K562 (cell line): ENCODE results near the gene LASP1NB.

Experiments used
- ATF1 ChIP-seq, 2 experiments: fragments of 450-650 bp in 1 of 2; IDR thresholded peaks; 2 replicates each; pipeline ENCODE4 v1.6.1; 2016; ENCODE audit warnings: missing compliant biosample characterization in 1 of 2, missing genetic modification characterization in 1 of 2
- CC2D1A ChIP-seq: fragments of 450-650 bp; IDR thresholded peaks from 2 replicates; pipeline ENCODE4 v1.6.1; 2017; ENCODE audit warnings: mild to moderate bottlenecking
- ETV5 ChIP-seq: sonication (generic); formaldehyde crosslinking; IDR thresholded peaks from 2 replicates; pipeline ENCODE4 v1.4.0; 2020; ENCODE audit warnings: low read depth, mild to moderate bottlenecking, missing genetic modification reagents
- GATA2 ChIP-seq: sonication (generic); formaldehyde crosslinking; IDR thresholded peaks from 2 replicates; pipeline ENCODE4 v1.4.0; 2020; ENCODE audit warnings: mild to moderate bottlenecking, missing genetic modification reagents
- HLTF ChIP-seq: fragments of 450-650 bp; IDR thresholded peaks from 2 replicates; pipeline ENCODE4 v1.6.1; 2016
- HMBOX1 ChIP-seq: sonication (generic); IDR thresholded peaks from 2 replicates; pipeline ENCODE4 v1.6.1; 2016
- KLF10 ChIP-seq: fragments of 250-450 bp; sonication (Bioruptor Pico); IDR thresholded peaks from 2 replicates; pipeline ENCODE4 v1.6.1; 2021; ENCODE audit warnings: matching md5 sums
- MEF2A ChIP-seq: IDR thresholded peaks from 2 replicates; pipeline ENCODE4 v1.6.1; 2011; ENCODE audit warnings: low read depth, mild to moderate bottlenecking, low read length, moderate library complexity; ENCODE audit not compliant: control insufficient read depth
- MIER1 ChIP-seq: fragments of 450-650 bp; IDR thresholded peaks from 2 replicates; pipeline ENCODE4 v1.6.1; 2016; ENCODE audit warnings: antibody characterized with exemption, mild to moderate bottlenecking, low read depth
- NFYB ChIP-seq: IDR thresholded peaks from 2 replicates; pipeline ENCODE4 v1.6.1; 2011; ENCODE audit warnings: mild to moderate bottlenecking, moderate library complexity; ENCODE audit not compliant: insufficient read length; ENCODE audit errors: extremely low read depth
- RBM25 ChIP-seq: fragments of 200-400 bp; formaldehyde crosslinking; IDR thresholded peaks from 2 replicates; pipeline ENCODE4 v1.6.1; 2018; ENCODE audit warnings: low read length, low read depth, moderate library complexity; ENCODE audit not compliant: severe bottlenecking
- SP2 ChIP-seq: IDR thresholded peaks from 2 replicates; pipeline ENCODE4 v1.6.1; 2011; ENCODE audit warnings: mild to moderate bottlenecking, low read depth, low read length, moderate library complexity; ENCODE audit not compliant: poor library complexity, severe bottlenecking; ENCODE audit errors: extremely low read depth
- SRSF1 ChIP-seq: fragments of 200-400 bp; formaldehyde crosslinking; IDR thresholded peaks from 2 replicates; pipeline ENCODE4 v1.6.1; 2017; ENCODE audit warnings: mild to moderate bottlenecking, low read depth, low read length, moderate library complexity
- STAT6 ChIP-seq: sonication (generic); formaldehyde crosslinking; IDR thresholded peaks from 2 replicates; pipeline ENCODE4 v1.8.1; 2023; ENCODE audit warnings: mild to moderate bottlenecking, missing genetic modification reagents
- SUPT5H ChIP-seq: fragments of 450-650 bp; IDR thresholded peaks from 2 replicates; pipeline ENCODE4 v1.6.1; 2016
- XRCC3 ChIP-seq: fragments of 450-650 bp; IDR thresholded peaks from 2 replicates; pipeline ENCODE4 v1.6.1; 2017; ENCODE audit warnings: mild to moderate bottlenecking, moderate library complexity
- ZBTB1 ChIP-seq: sonication (generic); formaldehyde crosslinking; IDR thresholded peaks from 2 replicates; pipeline ENCODE4 v1.8.1; 2023; ENCODE audit warnings: missing genetic modification reagents, low read depth, mild to moderate bottlenecking, borderline replicate concordance
- ZNF224 ChIP-seq: sonication (generic); formaldehyde crosslinking; IDR thresholded peaks from 2 replicates; pipeline ENCODE4 v1.8.0; 2022; ENCODE audit warnings: mild to moderate bottlenecking, missing genetic modification reagents
- ZNF347 ChIP-seq: fragments of 450-650 bp; formaldehyde crosslinking; IDR thresholded peaks from 2 replicates; pipeline ENCODE4 v1.4.0; 2020; ENCODE audit warnings: low read depth, mild to moderate bottlenecking, moderate library complexity
- ZNF511 ChIP-seq: sonication (generic); formaldehyde crosslinking; IDR thresholded peaks from 2 replicates; pipeline ENCODE4 v1.8.0; 2022; ENCODE audit warnings: mild to moderate bottlenecking, missing genetic modification reagents
- ZNF76 ChIP-seq: fragments of 250-450 bp; sonication (Bioruptor Pico); IDR thresholded peaks from 2 replicates; pipeline ENCODE4 v1.4.0; 2020; ENCODE audit warnings: mild to moderate bottlenecking, moderate library complexity, borderline replicate concordance

Gene LASP1NB

GRCh38 chr17:38900978-38901656, 24.3 kb upstream of the LASP1NB start (continued):
- TF ChIP-seq STAT6 (no peak), HLTF (no peak), SRSF1 (no peak), ZNF511 (CRISPR knock-in tag) (no peak), ETV5 (no peak), RBM25 (no peak), HMBOX1 (peak; percentile 86), ZNF224 (no peak), SUPT5H (no peak), ATF1 (CRISPR knock-in tag; IDR thresholded peaks at IDR 0.05) (no peak), ATF1 (tag; IDR thresholded peaks at IDR 0.05) (peak; percentile 55), MIER1 (no peak), KLF10 (CRISPR knock-in tag) (no peak), XRCC3 (no peak), NFYB (no peak), SP2 (no peak), ZNF347 (CRISPR knock-in tag) (no peak), ZBTB1 (CRISPR knock-in tag) (no peak), CC2D1A (no peak), MEF2A (no peak), ZNF76 (no peak), GATA2 (CRISPR knock-in tag) (peak; percentile 77)
